ENCODE measurements around the gene NXPH3. TPM values are rescaled to one million over a fixed set of nuclear protein-coding genes. Genes with fewer than 3 reads are reported as not detected.

Gene NXPH3
- total RNA-seq, 1 experiment from 2014 or later = 0.10 TPM

DNA sequence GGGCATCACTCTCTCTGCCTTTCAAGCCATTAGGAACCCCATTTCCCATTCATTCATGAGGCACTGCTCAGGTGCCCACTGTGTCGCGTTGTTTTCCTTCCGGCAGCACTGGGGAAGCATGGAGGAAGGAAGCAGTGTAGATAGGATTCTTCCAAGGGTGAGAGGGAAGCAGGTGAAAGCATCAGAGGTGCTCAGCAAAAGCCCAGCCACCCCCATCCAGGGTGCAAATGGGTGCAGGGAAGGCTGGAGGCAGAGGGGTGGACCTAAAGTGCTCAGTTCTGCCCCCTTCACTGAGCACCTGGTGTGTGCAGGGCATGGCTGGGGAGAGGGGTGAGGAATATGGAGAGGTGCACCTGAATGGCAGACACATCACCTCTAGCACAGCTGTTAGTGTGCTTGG lies 3.4 kb upstream of the NXPH3 start:
- no peaks in the 10 kb centered on the region for H3K9me2 ChIP-seq (ENCODE audit: insufficient read depth)
- no peaks in the 10 kb centered on the region for H3K36me3 ChIP-seq (ENCODE audit: control insufficient read depth in 1 of 2, insufficient read depth in 2 of 2, low read length in 2 of 2)
- DNase-seq (ENCODE audit: low read depth, low spot score) (no peak), ATAC-seq (no peak)
- no TSS peak for BruUV-seq (replicated peaks)
- no peaks in the 10 kb centered on the region for H3K79me2 ChIP-seq (ENCODE audit: insufficient read depth, low read length)
- H3K9me3 ChIP-seq (ENCODE audit: control insufficient read depth in 1 of 2, insufficient read depth in 1 of 2, low read depth in 1 of 2, low read length in 2 of 2) = no peaks in the 10 kb centered on the region
- intact Hi-C loops (cut with micrococcal nuclease) = no loop called here
- H3K27me3 ChIP-seq (ENCODE audit: insufficient read depth, low read length) = peaks cover 11% of the 10 kb centered on the region; the same call in 1 of the 2 replicates
- no peak overlapping the region for H3K9ac ChIP-seq (ENCODE audit: low read length)
- H3K4me3 ChIP-seq (replicated peaks in 1 of 2; ENCODE audit: low read depth in 1 of 2, low read length in 2 of 2) = no peak overlapping the region
- no peak overlapping the region for H3K27ac ChIP-seq (ENCODE audit: low read depth, low read length)
- ChIA-PET POLR2A (no interaction called here), CTCF (interaction anchor here (0.5 to 5.9 kb wide), 6 partner anchors 15 to 425 kb away, joined by 3 to 92 read pairs (median 20); partner anchors contain the start of gene SLC35B1), RAD21 (ENCODE audit: low non-redundant PET in 1 of 2, low total read pairs in 2 of 2, uncharacterized antibody in 2 of 2, unreplicated experiment in 2 of 2) (no interaction called here)
- no peak overlapping the region for H3K4me2 ChIP-seq (ENCODE audit: low read length)
- H2AFZ ChIP-seq (ENCODE audit: low read depth, low read length, poor library complexity, severe bottlenecking) = no peak overlapping the region
- no peaks in the 10 kb centered on the region for H4K20me1 ChIP-seq (ENCODE audit: insufficient read depth)
- peaks cover 0 to 22% of the 10 kb centered on the region in 2 experiments; a peak in 3 of 4 replicates for H3K4me1 ChIP-seq (ENCODE audit: control insufficient read depth in 1 of 2, insufficient read depth in 2 of 2, low read length in 2 of 2)
- TF ChIP-seq CEBPB (IDR thresholded peaks at IDR 0.05; ENCODE audit: low read depth) = no peak
- TF ChIP-seq ZNF274 (IDR thresholded peaks at IDR 0.05; ENCODE audit: low read depth, low read length) = no peak
- TF ChIP-seq ZFX (IDR thresholded peaks at IDR 0.05) = no peak
- TF ChIP-seq, protein P1, sequence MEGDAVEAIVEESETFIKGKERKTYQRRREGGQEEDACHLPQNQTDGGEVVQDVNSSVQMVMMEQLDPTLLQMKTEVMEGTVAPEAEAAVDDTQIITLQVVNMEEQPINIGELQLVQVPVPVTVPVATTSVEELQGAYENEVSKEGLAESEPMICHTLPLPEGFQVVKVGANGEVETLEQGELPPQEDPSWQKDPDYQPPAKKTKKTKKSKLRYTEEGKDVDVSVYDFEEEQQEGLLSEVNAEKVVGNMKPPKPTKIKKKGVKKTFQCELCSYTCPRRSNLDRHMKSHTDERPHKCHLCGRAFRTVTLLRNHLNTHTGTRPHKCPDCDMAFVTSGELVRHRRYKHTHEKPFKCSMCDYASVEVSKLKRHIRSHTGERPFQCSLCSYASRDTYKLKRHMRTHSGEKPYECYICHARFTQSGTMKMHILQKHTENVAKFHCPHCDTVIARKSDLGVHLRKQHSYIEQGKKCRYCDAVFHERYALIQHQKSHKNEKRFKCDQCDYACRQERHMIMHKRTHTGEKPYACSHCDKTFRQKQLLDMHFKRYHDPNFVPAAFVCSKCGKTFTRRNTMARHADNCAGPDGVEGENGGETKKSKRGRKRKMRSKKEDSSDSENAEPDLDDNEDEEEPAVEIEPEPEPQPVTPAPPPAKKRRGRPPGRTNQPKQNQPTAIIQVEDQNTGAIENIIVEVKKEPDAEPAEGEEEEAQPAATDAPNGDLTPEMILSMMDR (IDR thresholded peaks at IDR 0.05 in 2 of 3, conservative IDR thresholded peaks at IDR 0.05 in 1 of 3; ENCODE audit: borderline replicate concordance in 1 of 3, insufficient read depth in 1 of 3, low read depth in 2 of 3, low read length in 2 of 3) = no peak
- no peak for TF ChIP-seq YY1 (IDR thresholded peaks at IDR 0.05; ENCODE audit: extremely low read depth, insufficient replicate concordance, low read depth, low read length)
- TF ChIP-seq EGR1 (IDR thresholded peaks at IDR 0.05; ENCODE audit: low read depth) = no peak
- TF ChIP-seq, protein P2, sequence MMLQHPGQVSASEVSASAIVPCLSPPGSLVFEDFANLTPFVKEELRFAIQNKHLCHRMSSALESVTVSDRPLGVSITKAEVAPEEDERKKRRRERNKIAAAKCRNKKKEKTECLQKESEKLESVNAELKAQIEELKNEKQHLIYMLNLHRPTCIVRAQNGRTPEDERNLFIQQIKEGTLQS (IDR thresholded peaks at IDR 0.05) = no peak
- no peak for TF ChIP-seq TCF7L2 (IDR thresholded peaks at IDR 0.05; ENCODE audit: borderline replicate concordance, extremely low read depth, insufficient read depth, insufficient read length)
- no peak for TF ChIP-seq SP1 (IDR thresholded peaks at IDR 0.05; ENCODE audit: low read depth)
- TF ChIP-seq EZH2 (IDR thresholded peaks at IDR 0.05) = no peak

Measured in HCT116 (cell line).